NCI-H1694 treated with DMSO at 0.1 percent for 48 hours (cell line): ENCODE data around the gene AKAP10.
A peak's percentile ranks its signal among the peaks of the same experiment; 100 is the strongest.
"Not testable (repeated sequence)": the region's sequence is repeated elsewhere in the genome, so short reads cannot be mapped to it uniquely, and the experiment has no call there.

Source experiments
- DNase-seq: peaks from one replicate; lab custom pipeline; 2025; lab: John Stamatoyannopoulos, UW

The AKAP10 gene, protein sequence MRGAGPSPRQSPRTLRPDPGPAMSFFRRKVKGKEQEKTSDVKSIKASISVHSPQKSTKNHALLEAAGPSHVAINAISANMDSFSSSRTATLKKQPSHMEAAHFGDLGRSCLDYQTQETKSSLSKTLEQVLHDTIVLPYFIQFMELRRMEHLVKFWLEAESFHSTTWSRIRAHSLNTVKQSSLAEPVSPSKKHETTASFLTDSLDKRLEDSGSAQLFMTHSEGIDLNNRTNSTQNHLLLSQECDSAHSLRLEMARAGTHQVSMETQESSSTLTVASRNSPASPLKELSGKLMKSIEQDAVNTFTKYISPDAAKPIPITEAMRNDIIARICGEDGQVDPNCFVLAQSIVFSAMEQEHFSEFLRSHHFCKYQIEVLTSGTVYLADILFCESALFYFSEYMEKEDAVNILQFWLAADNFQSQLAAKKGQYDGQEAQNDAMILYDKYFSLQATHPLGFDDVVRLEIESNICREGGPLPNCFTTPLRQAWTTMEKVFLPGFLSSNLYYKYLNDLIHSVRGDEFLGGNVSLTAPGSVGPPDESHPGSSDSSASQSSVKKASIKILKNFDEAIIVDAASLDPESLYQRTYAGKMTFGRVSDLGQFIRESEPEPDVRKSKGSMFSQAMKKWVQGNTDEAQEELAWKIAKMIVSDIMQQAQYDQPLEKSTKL

GRCh38 chr17:19977293-19978208 is at the start of gene AKAP10:
Gene AKAP10 (minus strand): TSS chr17:19977828. CDS start chr17:19977679, 149 bp downstream.
- peak; percentile 75 for DNase-seq

GRCh38 chr17:20026960-20027359 is 49.3 kb upstream of the AKAP10 start:
- DNase-seq = no peak

DNA sequence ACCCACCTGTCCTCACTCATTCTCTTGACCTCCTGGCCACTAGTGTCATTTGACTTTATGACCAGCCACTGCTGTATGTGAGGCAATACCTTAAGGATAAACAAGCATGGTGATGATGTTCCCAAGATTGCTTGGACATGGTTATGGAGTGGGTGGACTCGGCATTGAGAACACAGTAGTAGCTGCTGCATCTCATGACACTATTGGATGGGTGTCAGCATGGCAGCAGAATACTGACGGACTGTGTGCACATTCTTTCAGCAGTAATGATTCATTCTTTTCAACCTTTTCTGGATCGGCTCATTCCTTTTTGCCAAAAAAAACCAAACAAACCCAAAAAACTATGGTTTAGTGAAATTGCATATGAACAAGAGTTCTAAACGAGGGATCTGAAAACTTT is 45.1 kb upstream of the AKAP10 start:
- no peak for DNase-seq

- DNase-seq = not testable (repeated sequence)
Measured at GRCh38 chr17:20016475-20016992, 38.9 kb upstream of the AKAP10 start.

DNA sequence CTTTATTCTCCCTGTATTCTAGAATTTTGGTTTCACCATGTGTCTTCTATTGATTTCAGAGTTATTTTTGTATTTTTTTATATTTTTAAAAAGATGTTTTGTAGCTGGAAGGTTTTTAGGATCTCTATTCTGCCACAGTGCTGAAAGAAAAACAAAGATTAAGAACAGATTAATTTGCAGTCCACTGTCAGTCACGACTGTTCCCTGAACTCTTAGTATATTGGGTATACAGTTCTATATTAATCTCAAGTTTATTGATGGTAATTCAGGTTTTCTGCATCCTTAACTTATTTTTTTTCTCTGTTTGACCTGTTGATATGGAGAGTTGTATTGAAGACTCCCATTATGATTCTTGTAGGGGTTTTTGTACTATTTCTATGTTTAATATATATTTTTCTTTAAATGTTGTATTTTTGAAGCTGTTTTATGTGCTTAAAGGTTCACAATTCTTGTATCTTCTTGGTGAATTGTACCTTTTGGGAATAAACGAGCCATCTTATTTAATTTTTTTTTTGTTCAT is 34.4 kb upstream of the AKAP10 start:
- DNase-seq = no peak

- DNase-seq = peak; percentile 38
Measured at GRCh38 chr17:20010936-20011335, 33.3 kb upstream of the AKAP10 start.

GRCh38 chr17:20010099-20010863 is 32.7 kb upstream of the AKAP10 start:
- DNase-seq = peak; percentile 85

DNA sequence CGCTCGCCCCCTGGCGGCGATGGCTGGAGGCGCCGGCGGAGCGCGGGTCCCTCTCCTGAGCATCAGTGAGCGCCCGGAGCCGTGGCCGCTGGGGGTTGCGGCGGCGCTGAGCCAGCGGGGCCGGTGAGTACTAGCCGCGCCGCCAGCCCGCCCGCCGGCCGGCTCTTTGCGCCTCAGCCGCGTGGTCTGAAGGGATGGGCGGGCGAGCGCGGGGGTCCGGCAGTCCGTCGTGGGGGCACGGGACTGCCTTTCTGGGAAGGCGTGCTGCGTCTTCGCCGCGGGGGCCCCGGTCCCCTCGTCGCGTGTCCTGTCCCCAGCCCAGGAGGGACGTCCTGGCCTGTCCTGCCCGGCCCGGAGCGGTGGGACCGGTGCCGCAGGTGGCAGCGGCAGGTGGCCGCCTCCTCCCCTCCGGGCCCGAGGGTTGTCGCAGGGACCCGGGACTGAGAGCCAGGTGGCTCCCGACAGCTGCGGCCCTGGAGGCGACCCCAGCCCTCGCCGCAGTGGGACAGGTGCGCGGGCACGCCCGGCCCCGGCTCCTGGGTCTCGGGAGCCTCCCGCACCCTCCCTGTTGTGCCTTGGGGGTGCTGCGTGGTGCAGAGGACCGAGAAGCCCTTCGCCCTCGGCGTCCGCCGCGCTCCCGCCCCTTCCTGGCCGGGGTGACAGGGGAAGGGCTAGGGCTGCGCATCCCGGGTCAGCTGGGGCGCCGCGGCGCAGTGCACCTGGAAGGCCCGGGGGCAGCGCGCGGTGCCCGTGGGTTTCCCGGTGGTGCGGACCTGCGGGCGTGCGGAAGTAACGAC is 31.9 kb upstream of the AKAP10 start, which contains the start of gene SPECC1:
Gene SPECC1 (plus strand): TSS at position 58 of the 797 bp plus-strand sequence. CDS start 87,293 bp downstream, outside the sequence.
- DNase-seq = peak; percentile 79

DNA sequence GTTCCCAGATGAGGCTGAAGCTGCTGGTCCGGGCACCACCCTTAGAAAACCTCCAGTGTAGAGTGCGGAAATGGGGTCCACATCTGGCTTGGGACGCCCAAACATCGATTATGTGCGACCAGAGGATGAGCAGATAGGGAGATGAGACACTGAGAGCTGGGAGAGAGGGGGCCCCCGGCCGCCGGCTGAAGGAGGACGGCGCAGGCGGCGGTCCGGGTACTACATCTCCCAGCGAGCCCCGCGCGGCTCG is 31.3 kb upstream of the AKAP10 start:
- DNase-seq = no peak

DNA sequence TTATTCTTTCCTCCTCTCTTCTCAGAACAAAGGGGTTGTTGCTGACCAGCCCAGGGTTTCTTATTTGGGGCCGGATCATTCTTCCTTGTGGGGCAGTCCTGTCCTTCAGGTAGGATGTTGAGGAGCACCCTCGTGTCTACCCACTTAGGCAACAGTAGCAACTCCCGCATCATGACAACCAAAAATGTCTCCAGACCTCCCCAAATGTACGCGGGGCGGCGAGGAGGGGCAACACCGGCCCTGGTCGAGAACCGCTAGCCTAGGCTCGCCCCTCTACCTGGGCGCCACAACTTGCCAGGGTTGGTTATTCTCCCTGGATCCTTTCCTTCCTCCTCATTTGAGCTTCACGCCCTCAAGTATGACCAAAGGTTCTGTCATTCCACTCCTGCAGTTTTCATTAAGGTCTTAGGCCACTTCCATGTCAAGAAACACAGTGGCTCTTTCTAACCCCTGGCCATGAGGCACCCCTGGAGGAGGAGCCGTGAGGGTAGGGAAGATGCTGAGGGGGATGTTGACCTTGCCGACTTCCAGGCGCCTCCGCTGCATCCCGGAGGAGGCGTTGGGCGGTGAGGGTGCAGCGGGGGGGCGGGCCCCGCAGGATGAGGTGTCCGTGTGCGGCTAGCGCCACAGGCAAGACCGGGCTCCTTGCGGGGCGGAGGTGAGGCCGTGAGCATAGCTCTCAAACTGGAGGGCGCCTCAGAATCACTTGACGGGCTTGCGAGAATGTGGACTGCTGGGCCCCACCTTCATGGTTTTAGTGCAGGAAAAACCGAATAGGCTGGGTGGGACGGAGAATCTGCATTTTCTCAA is 30.8 kb upstream of the AKAP10 start:
- no peak for DNase-seq

GRCh38 chr17:19996502-19996901 is 18.9 kb upstream of the AKAP10 start:
- no peak for DNase-seq

GRCh38 chr17:19996086-19996485 is 18.5 kb upstream of the AKAP10 start:
- no peak for DNase-seq

GRCh38 chr17:19992803-19993713 is 15.4 kb upstream of the AKAP10 start:
- peak; percentile 91 for DNase-seq

DNA sequence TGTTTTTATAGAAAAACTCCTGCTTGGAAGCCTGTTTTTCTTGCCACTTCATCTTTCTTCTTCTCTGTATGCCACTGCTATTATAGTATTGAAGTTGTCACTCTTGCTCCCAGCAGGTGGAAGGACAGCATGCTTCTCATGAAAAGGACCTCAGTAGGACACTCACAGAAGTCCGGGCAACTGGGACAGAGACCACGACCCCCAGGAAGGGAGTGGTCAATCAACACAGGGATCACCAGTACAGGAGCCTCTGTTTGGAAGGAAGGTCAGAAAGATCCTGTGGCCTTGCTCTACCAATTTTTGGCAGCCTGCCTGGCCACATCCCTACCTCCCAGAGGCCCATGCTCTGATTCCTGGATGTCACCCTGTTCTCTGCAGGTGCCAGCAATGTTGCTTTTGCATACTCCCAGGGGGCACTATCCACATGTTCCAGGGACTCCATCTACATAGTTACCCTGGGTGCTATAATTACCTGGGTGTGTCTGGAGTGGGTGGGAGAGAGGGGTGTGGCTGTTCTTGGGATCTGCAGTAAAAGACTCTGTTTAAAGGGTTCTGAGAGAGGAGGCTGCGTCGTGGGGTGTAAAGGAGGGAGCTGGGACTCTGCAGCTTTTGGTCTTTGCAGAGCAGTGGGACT is 13.7 kb upstream of the AKAP10 start:
- no peak for DNase-seq

DNA sequence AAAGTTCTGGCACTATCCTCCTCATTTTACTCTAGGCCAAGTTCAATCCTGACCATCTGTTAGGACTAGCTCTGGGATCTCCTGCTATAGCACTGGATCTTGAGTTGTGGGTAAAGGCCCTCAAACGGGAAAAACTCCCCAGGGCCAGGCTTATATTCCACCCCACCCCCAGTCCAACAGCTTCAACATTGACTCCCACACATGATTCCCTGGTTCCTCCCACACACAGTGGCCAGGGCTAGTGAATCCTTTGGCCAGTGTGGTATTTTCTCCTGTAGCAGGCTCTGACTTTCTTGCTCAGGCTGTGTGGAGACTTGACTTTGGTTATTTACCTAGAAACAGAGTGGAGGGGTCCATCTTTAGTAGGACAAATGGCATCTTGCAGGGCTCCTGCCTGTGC is 10.3 kb upstream of the AKAP10 start:
- no peak for DNase-seq

GRCh38 chr17:19986941-19987861 is 9.6 kb upstream of the AKAP10 start:
- DNase-seq = no peak
